HepG2 (cell line): ENCODE measurements around the gene RPS19. TPM values are rescaled to one million over a fixed set of nuclear protein-coding genes. Genes with fewer than 3 reads are reported as not detected.

ENCODE experiments used
- CBX1 ChIP-seq: IDR thresholded peaks from one replicate; pipeline ENCODE4 v1.6.1; 2016; ENCODE audit warnings: antibody characterized with exemption, low read depth
- CEBPZ ChIP-seq: IDR thresholded peaks from 2 replicates; pipeline ENCODE4 v1.6.1; 2012; ENCODE audit warnings: low read length, improper control_type of control experiment
- CHD2 ChIP-seq: IDR thresholded peaks from 2 replicates; pipeline ENCODE4 v1.6.1; 2011; ENCODE audit warnings: low read depth, low read length, improper control_type of control experiment
- CTCF ChIP-seq: sonication (generic); formaldehyde crosslinking; IDR thresholded peaks from 2 replicates; pipeline ENCODE4 v1.5.0; 2020; ENCODE audit warnings: mild to moderate bottlenecking, missing genetic modification reagents, moderate library complexity
- E2F2 ChIP-seq: sonication (generic); formaldehyde crosslinking; IDR thresholded peaks from 2 replicates; pipeline ENCODE4 v1.4.0; 2020; ENCODE audit warnings: missing genetic modification reagents, borderline replicate concordance
- ETV6 ChIP-seq: sonication (generic); formaldehyde crosslinking; conservative IDR thresholded peaks from 2 replicates; pipeline ENCODE4 v1.4.0; 2020; ENCODE audit warnings: missing genetic modification reagents
- GABPA ChIP-seq, 2 experiments: IDR thresholded peaks; 2 replicates each; pipeline ENCODE4 v1.6.1; 2011 to 2016; ENCODE audit warnings: low read depth in 2 of 2, low read length in 1 of 2, missing biosample characterization in 1 of 2, missing genetic modification characterization in 1 of 2
- LRRFIP1 ChIP-seq: sonication (generic); formaldehyde crosslinking; conservative IDR thresholded peaks from 2 replicates; pipeline ENCODE4 v1.4.0; 2020; ENCODE audit warnings: missing genetic modification reagents
- MYC ChIP-seq: sonication (generic); formaldehyde crosslinking; IDR thresholded peaks from 2 replicates; pipeline ENCODE4 v1.9.0; 2021; ENCODE audit warnings: missing genetic modification reagents, borderline replicate concordance
- PAF1 ChIP-seq: IDR thresholded peaks from 2 replicates; pipeline ENCODE4 v1.6.1; 2016; ENCODE audit warnings: missing genetic modification reagents, missing compliant biosample characterization
- SMAD9 ChIP-seq: sonication (generic); formaldehyde crosslinking; IDR thresholded peaks from 2 replicates; pipeline ENCODE4 v1.5.1; 2020; ENCODE audit warnings: mild to moderate bottlenecking, missing genetic modification reagents
- ZFP90 ChIP-seq: sonication (generic); formaldehyde crosslinking; IDR thresholded peaks from 2 replicates; pipeline ENCODE4 v1.8.0; 2022; ENCODE audit warnings: missing genetic modification reagents, mild to moderate bottlenecking, inconsistent platforms, borderline replicate concordance
- ZNF205 ChIP-seq: IDR thresholded peaks from 2 replicates; pipeline ENCODE4 v1.6.1; 2018; ENCODE audit warnings: missing biosample characterization, missing genetic modification reagents
- ZNF496 ChIP-seq: sonication (generic); formaldehyde crosslinking; IDR thresholded peaks from 2 replicates; pipeline ENCODE4 v1.8.1; 2023; ENCODE audit warnings: mild to moderate bottlenecking, moderate library complexity, missing genetic modification reagents; ENCODE audit not compliant: insufficient replicate concordance
- ZNF703 ChIP-seq: sonication (generic); formaldehyde crosslinking; IDR thresholded peaks from 2 replicates; pipeline ENCODE4 v1.5.1; 2020; ENCODE audit warnings: missing genetic modification reagents, mild to moderate bottlenecking, moderate library complexity, borderline replicate concordance
- polyA plus RNA-seq, 8 experiments: library from polyadenylated mRNA; depleted of rRNA in 3 of 8; stranded (reverse) in 7 of 8; unstranded in 1 of 8; fragments of >200 nt; fragmentation: Illumina TruSeq in 4 of 8; extraction: Trizol in 4 of 8; gene quantifications; 2 replicates each; pipeline versions ENCODE4 v1.2.1 to v1.2.3, GENCODE V29; 2011 to 2016; ENCODE audit warnings: low read depth in 4 of 8, missing spikeins in 1 of 8, mixed read lengths in 1 of 8; ENCODE audit not compliant: insufficient read depth in 1 of 8
- total RNA-seq, 5 experiments: library from RNA; depleted of rRNA; stranded (reverse); fragments of >200 nt; fragmentation: Illumina TruSeq; extraction: Trizol; gene quantifications; 2 replicates each; pipeline ENCODE4 v1.2.3, GENCODE V29; 2016; ENCODE audit warnings: low read depth in 1 of 5

Gene RPS19
- total and polyA plus RNA-seq, 2 of the 13 experiments (the other 11 are each of a cell fraction or from before 2014, with no cell fraction given), result 1,983 to 4,758 TPM

- TF ChIP-seq E2F2 (no peak), PAF1 (CRISPR knock-in tag) (no peak), MYC (CRISPR knock-in tag) (peak; percentile 38; the same call in 1 of the 2 replicates), ZFP90 (CRISPR knock-in tag) (no peak), GABPA (IDR thresholded peaks at IDR 0.05; ENCODE audit: low read depth, low read length) (peak; percentile 67), GABPA (CRISPR knock-in tag; IDR thresholded peaks at IDR 0.05; ENCODE audit: low read depth) (0 out of 2 replicates have a peak, but pooled peaks have one; percentile 32), CHD2 (no peak), CEBPZ (no peak), LRRFIP1 (CRISPR knock-in tag) (no peak), ZNF205 (no peak), CBX1 (no peak), ZNF496 (CRISPR knock-in tag) (no peak), ZNF703 (CRISPR knock-in tag) (no peak), CTCF (CRISPR knock-in tag) (no peak), ETV6 (CRISPR knock-in tag) (peak; percentile 81; the same call in 1 of the 2 replicates), SMAD9 (CRISPR knock-in tag) (no peak)
These were observed 22.8 kb downstream of the RPS19 start, which contains the start of gene ARHGEF1 (continued) for GRCh38 chr19:41882568-41883462.
